H1 (cell line): ENCODE measurements around the gene PHF23. TPM values are rescaled to one million over a fixed set of nuclear protein-coding genes. Genes with fewer than 3 reads are reported as not detected.

Experiments used
- SIX5 ChIP-seq: IDR thresholded peaks from 2 replicates; pipeline ENCODE4 v1.6.1; 2011; ENCODE audit warnings: mild to moderate bottlenecking, low read depth, low read length
- polyA plus RNA-seq, 7 experiments: library from polyadenylated mRNA; depleted of rRNA in 3 of 7; stranded (reverse) in 5 of 7; unstranded in 2 of 7; fragments of >200 nt in 5 of 7; fragments of 200-250 nt in 2 of 7; gene quantifications; 1 replicate in 5 of 7; 2 replicates in 1 of 7; 4 replicates in 1 of 7; pipeline versions ENCODE4 v1.2.1 to v1.2.3, GENCODE V29; 2011 to 2013; ENCODE audit warnings: missing spikeins in 2 of 7, mixed read lengths in 2 of 7
- total RNA-seq: library from RNA; stranded (reverse); fragmentation: NEBNext Ultra II Directional; extraction: Animal tissue kit (Norgen Biotek cat#: 25700); gene quantifications from 2 replicates; pipeline ENCODE4 v1.2.1, GENCODE V29; 2021

PHF23 gene
- total and polyA plus RNA-seq, 2 of the 8 experiments (the other 6 are each of a cell fraction or from before 2014, with no cell fraction given), result 47.5 to 62.8 TPM

GRCh38 chr17:7208754-7209460, 30.4 kb downstream of the PHF23 start (continued):
- no peak for TF ChIP-seq SIX5
